ENCODE measurements around the gene FBXL15. TPM values are rescaled to one million over a fixed set of nuclear protein-coding genes. Genes with fewer than 3 reads are reported as not detected.

Gene FBXL15
- total and polyA plus RNA-seq, 2 donors = 2.0 to 36.6 TPM

DNA sequence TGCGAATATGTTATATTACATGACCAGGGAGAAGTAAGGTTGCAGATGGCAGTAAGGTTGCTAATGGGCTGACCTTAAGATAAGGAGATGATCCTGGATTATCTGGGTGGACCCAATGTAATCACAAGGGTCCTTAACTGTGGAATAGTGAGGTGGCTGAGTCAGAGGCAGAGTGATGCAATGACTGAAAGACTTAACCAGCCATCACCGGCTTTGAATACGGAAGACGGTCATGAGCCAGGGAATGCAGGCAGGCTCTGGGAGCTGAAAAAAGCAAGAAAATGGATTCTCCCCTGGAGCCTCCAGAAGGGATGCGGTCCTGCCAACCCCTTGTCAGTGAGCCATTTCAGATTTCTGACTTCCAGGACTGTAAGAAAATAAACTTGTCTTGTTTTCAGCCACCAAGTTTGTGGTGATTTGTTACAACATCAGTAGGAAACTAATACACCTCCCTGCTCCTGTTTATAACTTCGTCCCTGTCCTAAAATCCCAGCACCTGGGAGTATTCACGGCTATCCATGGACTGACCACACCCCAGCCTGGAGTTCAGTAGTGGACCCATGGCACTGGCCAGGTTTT, 35.3 kb downstream of the FBXL15 start:
- Histone ChIP-seq H3K4me3 (ENCODE audit: low read depth, low read length) (no peak overlapping the region), H3K36me3 (ENCODE audit: insufficient read depth) (no peaks in the 10 kb centered on the region), H3K4me1 (ENCODE audit: insufficient read depth) (no peaks in the 10 kb centered on the region), H3K27ac (ENCODE audit: low read depth) (no peak overlapping the region)
- WGBS = 65% methylated on average over 7 of the region's 7 CpGs
- DNase-seq (ENCODE audit: extremely low spot score) = no peak

DNA sequence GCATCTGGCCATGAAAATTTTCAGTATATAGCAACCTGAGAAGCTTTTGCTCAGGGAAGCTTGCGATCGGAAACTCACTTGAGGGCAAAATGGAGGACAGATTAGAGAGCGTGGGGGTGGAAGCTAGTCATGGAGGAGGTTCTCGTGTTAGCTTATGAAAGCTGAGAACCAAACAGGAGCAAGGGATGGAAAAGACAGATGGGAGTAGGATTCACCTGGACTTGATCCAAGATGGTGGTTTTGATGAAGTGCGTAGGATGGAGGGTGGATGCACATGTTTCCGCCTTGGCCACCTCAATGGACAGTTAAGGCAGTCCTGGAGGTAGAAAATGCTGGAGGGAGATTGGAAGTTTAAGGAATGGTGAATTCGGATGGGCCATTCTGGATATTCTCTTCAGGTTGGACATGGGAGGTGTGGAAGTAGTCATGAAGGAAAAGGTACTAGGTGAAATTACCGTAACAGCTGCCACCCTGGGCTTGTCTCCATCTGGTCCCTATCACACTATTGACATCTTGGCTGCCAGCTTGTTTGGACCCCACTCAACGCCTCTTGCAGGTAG, 37.0 kb downstream of the FBXL15 start:
- 83% methylated on average over 9 of the region's 9 CpGs for WGBS
- no peak for DNase-seq (ENCODE audit: extremely low spot score)
- H3K4me3 ChIP-seq (ENCODE audit: low read depth, low read length) = no peak overlapping the region
- no peaks in the 10 kb centered on the region for H3K36me3 ChIP-seq (ENCODE audit: insufficient read depth)
- no peak overlapping the region for H3K27ac ChIP-seq (ENCODE audit: low read depth)
- no peaks in the 10 kb centered on the region for H3K4me1 ChIP-seq (ENCODE audit: insufficient read depth)

DNA sequence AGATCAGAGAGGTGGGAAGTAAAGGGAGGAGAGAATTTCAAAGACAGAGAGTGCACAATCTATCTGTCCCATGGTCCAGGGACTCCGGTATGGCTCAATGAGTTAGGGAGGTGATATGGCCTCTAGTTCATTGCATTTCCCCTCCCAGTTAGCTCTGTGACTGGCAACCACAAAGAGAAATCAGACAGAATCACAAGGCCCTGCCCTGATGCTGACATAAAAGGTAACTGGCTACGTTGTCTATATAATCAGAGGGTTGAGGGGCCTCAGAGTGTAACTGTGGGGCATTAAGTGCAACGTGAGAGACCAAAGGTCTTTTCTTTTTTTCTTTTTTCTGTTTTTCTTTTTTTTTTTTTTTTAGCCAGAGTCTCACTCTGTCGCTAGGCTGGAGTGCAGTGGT, 38.0 kb downstream of the FBXL15 start:
- no peak overlapping the region for H3K27ac ChIP-seq (ENCODE audit: low read depth)
- no peaks in the 10 kb centered on the region for H3K4me1 ChIP-seq (ENCODE audit: insufficient read depth)
- WGBS = 74% methylated on average over 4 of the region's 4 CpGs
- no peak overlapping the region for H3K4me3 ChIP-seq (ENCODE audit: low read depth, low read length)
- no peaks in the 10 kb centered on the region for H3K36me3 ChIP-seq (ENCODE audit: insufficient read depth)
- no peak for DNase-seq (ENCODE audit: extremely low spot score)

DNA sequence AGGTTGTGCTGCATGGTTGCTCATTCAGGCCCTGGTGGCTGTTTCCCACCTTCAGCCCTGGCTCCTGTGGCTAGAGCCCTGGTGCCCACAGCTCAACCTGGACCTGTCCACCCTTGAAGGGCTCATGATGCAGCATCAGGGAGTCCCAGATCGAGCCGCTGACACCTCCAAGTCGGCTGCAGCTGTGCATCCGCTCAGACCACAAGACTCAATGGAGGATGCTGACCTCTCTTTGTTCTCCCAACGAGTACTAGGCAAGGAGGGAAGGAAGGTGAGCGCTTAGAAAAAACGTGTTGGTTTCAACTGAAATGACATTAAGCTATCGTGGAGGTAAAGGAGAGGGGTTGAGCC, 40.2 kb downstream of the FBXL15 start:
- Histone ChIP-seq H3K4me3 (ENCODE audit: low read depth, low read length) (peak overlapping the region; percentile 29), H3K27ac (ENCODE audit: low read depth) (no peak overlapping the region), H3K36me3 (ENCODE audit: insufficient read depth) (no peaks in the 10 kb centered on the region), H3K4me1 (ENCODE audit: insufficient read depth) (no peaks in the 10 kb centered on the region)
- WGBS = 29% methylated on average over 8 of the region's 8 CpGs
- DNase-seq (ENCODE audit: extremely low spot score) = no peak

DNA sequence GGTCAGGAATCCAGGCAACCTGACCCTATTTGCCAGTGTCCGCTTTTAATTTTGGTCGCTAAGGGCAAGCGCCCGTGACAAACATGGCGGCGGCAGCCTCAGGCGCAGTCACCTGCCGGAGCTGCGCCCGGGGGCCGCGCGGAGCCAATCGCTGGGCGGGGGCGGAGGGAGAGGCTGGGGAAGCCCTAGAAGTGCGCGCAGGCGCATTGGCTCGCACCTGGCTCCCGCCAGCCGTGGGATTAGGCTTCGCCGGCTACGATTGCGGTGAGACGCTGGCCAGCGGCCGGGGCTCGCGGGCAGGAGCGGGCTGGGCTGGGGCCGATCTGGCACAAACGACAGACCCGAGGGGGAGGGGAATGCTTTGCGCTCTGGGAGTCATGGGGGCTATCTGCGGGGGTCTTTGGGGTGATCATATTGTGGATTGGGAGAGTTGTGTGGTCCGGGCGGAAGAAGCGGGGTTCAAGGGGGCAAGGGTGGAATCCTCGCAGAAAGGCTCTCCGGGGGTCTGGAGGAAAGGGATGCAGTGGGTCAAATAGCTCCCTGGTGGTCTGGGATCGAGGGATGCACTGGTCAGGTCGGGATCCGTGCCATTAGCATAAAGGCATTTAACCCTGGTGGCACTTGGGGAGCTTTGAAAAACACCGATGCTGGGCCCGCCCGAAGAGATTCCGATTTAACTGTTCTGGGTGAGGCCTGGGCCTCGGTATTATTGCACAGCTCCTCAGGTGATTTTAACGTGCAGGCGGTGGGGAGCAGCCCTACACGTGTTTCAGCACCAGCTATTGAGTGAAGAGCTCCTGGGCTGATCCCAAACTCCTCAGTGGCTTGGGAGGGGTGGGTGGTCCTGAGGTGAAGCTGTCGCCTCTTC, 40.8 kb downstream of the FBXL15 start:
- Histone ChIP-seq H3K27ac (ENCODE audit: low read depth) (no peak overlapping the region), H3K4me3 (ENCODE audit: low read depth, low read length) (peak overlapping the region; percentile 29), H3K36me3 (ENCODE audit: insufficient read depth) (no peaks in the 10 kb centered on the region), H3K4me1 (ENCODE audit: insufficient read depth) (no peaks in the 10 kb centered on the region)
- DNase-seq (ENCODE audit: extremely low spot score) = peak; percentile 54
- WGBS = 6% methylated on average over 54 of the region's 54 CpGs

DNA sequence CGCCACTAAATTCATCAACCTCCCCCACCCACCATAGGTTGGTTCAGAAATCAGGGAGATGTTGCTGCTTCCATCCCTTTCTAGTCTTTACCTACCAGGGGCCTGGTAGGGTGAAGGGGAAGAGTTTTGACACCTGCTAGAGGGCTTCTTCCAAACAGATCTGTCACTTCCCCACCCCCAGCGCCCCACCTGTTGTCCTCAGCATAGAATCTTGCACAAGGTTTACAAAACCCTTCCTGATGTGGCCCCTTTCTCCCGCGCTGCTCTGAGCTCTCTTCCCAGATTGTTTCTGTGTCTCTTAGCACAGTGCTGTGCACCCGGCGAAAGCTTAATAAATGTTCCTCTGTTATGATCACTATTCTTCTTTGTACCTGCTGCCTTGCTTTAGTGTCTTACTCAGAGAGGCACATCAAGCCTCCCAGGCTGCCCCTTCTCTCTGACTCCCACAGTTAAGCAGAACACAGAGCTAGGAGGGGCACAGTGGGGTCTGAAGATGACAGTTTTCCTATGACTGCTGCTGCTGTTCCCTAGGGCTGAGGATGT, 41.9 kb downstream of the FBXL15 start:
- Histone ChIP-seq H3K36me3 (ENCODE audit: insufficient read depth) (no peaks in the 10 kb centered on the region), H3K4me1 (ENCODE audit: insufficient read depth) (no peaks in the 10 kb centered on the region), H3K27ac (ENCODE audit: low read depth) (no peak overlapping the region), H3K4me3 (ENCODE audit: low read depth, low read length) (no peak overlapping the region)
- 69% methylated on average over 6 of the region's 6 CpGs for WGBS
- DNase-seq (ENCODE audit: extremely low spot score) = no peak

DNA sequence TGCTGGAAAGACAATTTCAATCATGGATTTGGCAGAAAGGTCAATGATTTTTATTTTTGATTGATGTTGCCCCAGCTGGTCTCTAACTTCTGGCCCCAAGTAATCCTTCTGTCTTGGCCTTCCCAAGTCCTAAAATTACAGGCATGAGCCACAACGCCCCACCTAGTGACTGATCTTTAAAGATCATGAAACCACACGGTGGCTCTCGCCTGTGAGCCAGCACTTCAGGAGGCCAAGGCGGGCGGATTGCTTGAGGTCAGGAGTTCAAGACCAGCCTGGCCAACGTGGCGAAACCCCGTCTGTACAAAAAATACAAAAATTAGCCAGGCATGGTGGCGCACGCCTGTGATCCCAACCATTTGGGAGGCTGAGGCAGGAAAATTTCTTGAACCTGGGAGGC, 43.3 kb downstream of the FBXL15 start:
- no peak overlapping the region for H3K4me3 ChIP-seq (ENCODE audit: low read depth, low read length)
- WGBS = 84% methylated on average over 10 of the region's 10 CpGs
- H3K4me1 ChIP-seq (ENCODE audit: insufficient read depth) = no peaks in the 10 kb centered on the region
- DNase-seq (ENCODE audit: extremely low spot score) = no peak
- no peaks in the 10 kb centered on the region for H3K36me3 ChIP-seq (ENCODE audit: insufficient read depth)
- H3K27ac ChIP-seq (ENCODE audit: low read depth) = no peak overlapping the region

DNA sequence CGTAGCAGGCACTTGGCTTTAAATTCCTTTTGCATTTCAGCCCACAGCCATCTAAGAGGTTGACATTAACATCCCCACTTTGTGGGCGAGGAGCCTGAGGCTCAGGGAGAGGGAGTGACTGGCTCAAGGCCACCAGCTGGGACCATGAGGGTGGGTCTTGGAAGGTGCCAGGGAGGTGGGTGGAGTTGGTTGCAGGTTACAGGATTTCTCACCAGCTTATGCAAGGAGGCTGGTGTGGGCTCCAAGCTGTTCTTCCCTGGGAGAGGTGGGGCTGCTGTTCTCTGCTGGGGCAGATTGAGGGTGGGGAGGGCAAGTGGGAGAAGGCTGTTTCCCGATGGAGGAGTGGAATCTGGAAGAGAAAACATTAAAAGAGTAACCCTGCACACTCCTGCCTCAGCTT, 44.8 kb downstream of the FBXL15 start:
- no peak overlapping the region for H3K27ac ChIP-seq (ENCODE audit: low read depth)
- WGBS = 45% methylated on average over 3 of the region's 3 CpGs
- H3K36me3 ChIP-seq (ENCODE audit: insufficient read depth) = no peaks in the 10 kb centered on the region
- DNase-seq (ENCODE audit: extremely low spot score) = no peak
- H3K4me1 ChIP-seq (ENCODE audit: insufficient read depth) = no peaks in the 10 kb centered on the region
- H3K4me3 ChIP-seq (ENCODE audit: low read depth, low read length) = no peak overlapping the region

DNA sequence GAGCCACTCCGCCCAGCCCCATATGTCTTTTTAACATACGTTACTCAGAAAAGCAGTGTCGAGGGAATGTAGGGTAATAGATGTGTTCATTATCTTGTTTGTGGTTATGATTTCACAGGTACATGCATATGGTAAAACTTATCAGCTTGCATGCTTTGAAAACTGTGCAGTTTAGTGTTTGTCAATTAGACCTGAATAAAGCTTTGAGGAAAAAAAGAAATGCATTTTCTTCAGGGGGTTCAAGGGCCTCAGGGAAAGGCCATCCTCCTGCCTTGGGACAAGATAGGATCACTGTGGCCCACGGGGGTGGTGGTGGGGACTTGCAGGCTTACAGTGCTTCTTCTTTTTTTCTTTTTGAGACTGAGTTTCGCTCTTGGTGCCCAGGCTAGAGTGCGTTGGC, 46.7 kb downstream of the FBXL15 start:
- 82% methylated on average over 6 of the region's 6 CpGs for WGBS
- Histone ChIP-seq H3K4me3 (ENCODE audit: low read depth, low read length) (no peak overlapping the region), H3K27ac (ENCODE audit: low read depth) (no peak overlapping the region), H3K36me3 (ENCODE audit: insufficient read depth) (no peaks in the 10 kb centered on the region), H3K4me1 (ENCODE audit: insufficient read depth) (no peaks in the 10 kb centered on the region)
- DNase-seq (ENCODE audit: extremely low spot score) = no peak

DNA sequence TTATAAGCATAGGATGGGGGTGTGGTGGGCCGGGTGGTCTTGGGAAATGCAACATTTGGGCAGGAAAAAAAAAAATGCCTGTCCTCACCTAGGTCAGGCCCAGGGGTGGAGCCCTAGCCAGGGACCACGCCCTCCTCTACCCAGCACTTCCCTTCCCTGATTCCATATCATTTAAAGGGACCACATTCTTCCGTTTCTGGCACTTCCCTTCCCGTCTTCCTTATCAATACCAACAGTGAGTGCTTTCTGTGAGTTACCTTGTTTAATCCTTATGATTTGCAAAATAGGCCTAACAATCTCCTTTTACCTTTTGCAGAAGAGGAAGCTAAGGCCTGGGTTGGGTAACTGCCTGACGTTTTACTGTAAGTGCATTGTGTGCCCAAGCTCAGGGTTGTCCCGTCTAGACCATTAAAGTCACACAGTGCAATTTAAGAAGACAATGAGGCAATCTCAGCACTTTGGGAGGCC, 47.4 kb downstream of the FBXL15 start:
- H3K27ac ChIP-seq (ENCODE audit: low read depth) = no peak overlapping the region
- H3K4me3 ChIP-seq (ENCODE audit: low read depth, low read length) = no peak overlapping the region
- no peak for DNase-seq (ENCODE audit: extremely low spot score)
- no peaks in the 10 kb centered on the region for H3K36me3 ChIP-seq (ENCODE audit: insufficient read depth)
- WGBS = 53% methylated on average over 6 of the region's 6 CpGs
- no peaks in the 10 kb centered on the region for H3K4me1 ChIP-seq (ENCODE audit: insufficient read depth)

DNA sequence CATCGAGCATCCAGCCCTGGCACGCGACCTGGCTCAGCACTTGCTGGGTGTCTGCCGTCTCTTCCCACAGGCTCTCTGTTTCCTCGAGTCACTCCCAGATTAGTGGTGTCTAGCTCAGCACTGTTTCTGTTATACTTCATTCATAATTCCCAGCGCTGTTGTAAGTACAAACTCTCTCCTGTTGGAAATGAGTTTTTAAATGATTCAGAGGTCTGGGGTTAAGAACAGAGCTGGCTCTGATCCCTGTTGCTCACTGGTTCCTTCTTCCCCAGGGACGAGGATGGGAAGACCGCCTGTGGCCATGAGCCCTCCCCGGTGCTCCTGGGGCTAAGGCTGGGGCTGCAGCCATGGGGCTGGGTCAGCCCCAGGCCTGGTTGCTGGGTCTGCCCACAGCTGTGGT, 48.0 kb downstream of the FBXL15 start:
- 66% methylated on average over 9 of the region's 9 CpGs for WGBS
- Histone ChIP-seq H3K27ac (ENCODE audit: low read depth) (no peak overlapping the region), H3K4me1 (ENCODE audit: insufficient read depth) (no peaks in the 10 kb centered on the region), H3K36me3 (ENCODE audit: insufficient read depth) (no peaks in the 10 kb centered on the region), H3K4me3 (ENCODE audit: low read depth, low read length) (no peak overlapping the region)
- DNase-seq (ENCODE audit: extremely low spot score) = no peak

DNA sequence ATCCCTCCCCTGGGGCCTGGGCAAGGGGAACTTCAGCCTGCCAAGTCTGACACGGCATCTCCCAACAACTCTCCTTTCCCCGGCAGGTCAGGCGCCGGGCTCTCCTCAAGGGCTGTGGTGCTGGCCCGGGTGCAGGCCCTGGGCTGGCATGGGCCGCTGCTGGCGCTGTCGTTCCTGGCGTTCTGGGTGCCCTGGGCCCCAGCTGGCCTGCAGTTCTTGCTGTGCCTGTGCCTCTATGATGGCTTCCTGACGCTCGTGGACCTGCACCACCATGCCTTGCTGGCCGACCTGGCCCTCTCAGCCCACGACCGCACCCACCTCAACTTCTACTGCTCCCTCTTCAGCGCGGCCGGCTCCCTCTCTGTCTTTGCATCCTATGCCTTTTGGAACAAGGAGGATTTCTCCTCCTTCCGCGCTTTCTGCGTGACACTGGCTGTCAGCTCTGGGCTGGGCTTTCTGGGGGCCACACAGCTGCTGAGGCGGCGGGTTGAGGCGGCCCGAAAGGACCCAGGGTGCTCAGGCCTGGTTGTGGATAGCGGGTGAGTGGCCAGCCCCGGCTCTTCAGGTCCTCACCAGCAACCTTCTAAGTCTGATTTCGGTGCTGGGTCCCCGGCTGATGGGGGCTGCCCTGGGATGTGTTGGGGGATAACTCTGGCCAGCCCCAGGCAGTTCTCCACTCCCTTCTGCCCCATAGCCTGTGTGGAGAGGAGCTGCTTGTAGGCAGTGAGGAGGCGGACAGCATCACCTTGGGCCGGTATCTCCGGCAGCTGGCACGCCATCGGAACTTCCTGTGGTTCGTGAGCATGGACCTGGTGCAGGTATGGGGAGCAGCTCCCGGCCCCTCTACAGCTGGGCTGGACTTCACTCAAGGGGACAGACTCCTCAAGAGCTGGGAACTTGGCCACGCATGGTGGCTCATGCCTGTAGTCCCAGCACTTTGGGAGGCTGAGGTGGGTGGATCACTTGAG, 50.2 kb downstream of the FBXL15 start:
- Histone ChIP-seq H3K4me3 (ENCODE audit: low read depth, low read length) (no peak overlapping the region), H3K27ac (ENCODE audit: low read depth) (no peak overlapping the region), H3K4me1 (ENCODE audit: insufficient read depth) (no peaks in the 10 kb centered on the region), H3K36me3 (ENCODE audit: insufficient read depth) (no peaks in the 10 kb centered on the region)
- no peak for DNase-seq (ENCODE audit: extremely low spot score)
- WGBS = 90% methylated on average over 36 of the region's 36 CpGs

Measured in urinary bladder (tissue), 4 donors.